ENCODE measurements around the gene ZNF784.

DNA sequence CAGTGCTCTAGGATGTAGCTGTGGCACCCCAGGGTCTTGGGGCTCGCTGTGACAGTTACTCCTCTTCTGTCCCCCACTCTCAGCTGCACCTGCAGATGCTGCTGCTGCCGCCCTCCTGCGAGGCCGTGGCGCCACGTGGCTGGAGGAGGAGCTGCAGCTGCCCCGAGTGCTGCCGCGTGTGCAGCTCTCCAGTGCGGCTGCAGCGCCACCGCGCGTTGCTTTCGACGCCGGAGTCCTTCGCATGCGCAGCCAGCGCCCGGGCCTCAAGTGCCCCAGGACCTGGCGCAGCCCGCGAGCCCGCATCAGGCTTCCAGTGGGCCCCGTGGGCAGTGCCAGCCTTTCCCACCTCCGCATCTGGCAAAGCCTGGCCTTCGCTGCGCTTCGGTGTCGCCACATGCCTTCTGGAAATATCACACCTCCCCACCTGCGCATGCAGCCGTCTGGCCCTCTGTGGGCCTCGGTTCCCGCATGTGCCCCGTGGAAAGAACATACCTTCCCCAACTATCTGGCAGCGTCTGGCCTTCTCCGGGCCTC is 15.7 kb upstream of the ZNF784 start:
- TF ChIP-seq, protein P1, sequence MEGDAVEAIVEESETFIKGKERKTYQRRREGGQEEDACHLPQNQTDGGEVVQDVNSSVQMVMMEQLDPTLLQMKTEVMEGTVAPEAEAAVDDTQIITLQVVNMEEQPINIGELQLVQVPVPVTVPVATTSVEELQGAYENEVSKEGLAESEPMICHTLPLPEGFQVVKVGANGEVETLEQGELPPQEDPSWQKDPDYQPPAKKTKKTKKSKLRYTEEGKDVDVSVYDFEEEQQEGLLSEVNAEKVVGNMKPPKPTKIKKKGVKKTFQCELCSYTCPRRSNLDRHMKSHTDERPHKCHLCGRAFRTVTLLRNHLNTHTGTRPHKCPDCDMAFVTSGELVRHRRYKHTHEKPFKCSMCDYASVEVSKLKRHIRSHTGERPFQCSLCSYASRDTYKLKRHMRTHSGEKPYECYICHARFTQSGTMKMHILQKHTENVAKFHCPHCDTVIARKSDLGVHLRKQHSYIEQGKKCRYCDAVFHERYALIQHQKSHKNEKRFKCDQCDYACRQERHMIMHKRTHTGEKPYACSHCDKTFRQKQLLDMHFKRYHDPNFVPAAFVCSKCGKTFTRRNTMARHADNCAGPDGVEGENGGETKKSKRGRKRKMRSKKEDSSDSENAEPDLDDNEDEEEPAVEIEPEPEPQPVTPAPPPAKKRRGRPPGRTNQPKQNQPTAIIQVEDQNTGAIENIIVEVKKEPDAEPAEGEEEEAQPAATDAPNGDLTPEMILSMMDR (IDR thresholded peaks at IDR 0.05; ENCODE audit: insufficient read depth, low read length, poor library complexity, severe bottlenecking), result no peak
- no peak for TF ChIP-seq EZH2phosphoT487 (conservative IDR thresholded peaks at IDR 0.05; ENCODE audit: low read length)

Measured in SU-DHL-6 (cell line).